ENCODE measurements around the gene KRTAP13-1. TPM values are rescaled to one million over a fixed set of nuclear protein-coding genes. Genes with fewer than 3 reads are reported as not detected.

KRTAP13-1 gene, protein sequence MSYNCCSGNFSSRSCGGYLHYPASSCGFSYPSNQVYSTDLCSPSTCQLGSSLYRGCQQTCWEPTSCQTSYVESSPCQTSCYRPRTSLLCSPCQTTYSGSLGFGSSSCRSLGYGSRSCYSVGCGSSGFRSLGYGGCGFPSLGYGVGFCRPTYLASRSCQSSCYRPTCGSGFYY
- not detected for polyA plus RNA-seq (ENCODE audit: insufficient read length in 12 of 12)
- long read RNA-seq, donor 1, result 0 reads
- long read RNA-seq, donor 2, result 0 reads
- long read RNA-seq, donor 3, result 0 reads
- long read RNA-seq, donor 4, result 0 reads
- long read RNA-seq, donor 5, result 0 reads
- long read RNA-seq, donor 6, result 0 reads
- long read RNA-seq, donor 7, result 0 reads
- long read RNA-seq, donor 8, result 0 reads
- long read RNA-seq, donor 9, result 0 reads
- long read RNA-seq, donor 10, result 0 reads
- long read RNA-seq, donor 11, result 0 reads

DNA sequence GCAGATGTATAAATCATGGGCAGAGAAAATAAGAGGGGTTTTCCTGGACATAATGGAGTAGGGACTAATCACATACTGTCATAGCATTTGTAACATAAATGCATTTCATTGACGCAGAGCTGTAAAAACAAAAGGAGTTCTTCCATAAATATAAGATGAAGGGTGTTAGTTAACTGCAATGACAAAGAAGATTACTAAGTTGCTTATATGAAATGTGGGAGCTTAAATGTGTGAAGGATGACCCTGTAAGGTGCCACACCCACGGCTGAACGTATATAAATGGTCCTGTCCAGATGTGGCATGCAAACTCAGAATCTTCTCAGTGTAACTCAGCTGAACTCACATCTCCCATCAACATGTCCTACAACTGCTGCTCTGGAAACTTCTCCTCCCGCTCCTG lies at the start of gene KRTAP13-1:
KRTAP13-1 (plus strand) TSS at position 301 of the 400 bp plus-strand sequence; CDS start at position 357, 56 bp downstream.
- DNase-seq, result no peak

DNA sequence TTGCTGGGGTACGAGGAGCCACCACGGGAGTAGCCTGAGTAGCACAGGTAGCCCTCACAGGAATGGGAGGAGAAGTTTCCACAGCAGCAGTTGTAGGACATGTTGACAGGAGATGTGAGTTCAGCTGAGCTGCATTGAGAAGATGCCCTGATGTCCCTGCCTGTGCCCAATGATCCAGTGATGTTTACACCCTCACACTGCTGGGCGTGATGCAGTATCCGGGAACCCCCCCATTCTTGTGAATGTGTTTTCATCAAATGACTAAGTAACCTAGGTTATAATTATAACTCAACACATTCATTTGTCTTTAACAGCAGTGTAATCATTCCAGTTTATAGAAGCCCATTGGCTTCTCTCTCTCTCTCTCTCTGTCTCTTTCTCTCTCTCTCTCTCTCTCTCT lies 47.3 kb upstream of the KRTAP13-1 start, which contains the start of gene KRTAP23-1:
KRTAP23-1 (minus strand) TSS at position 101 of the 400 bp plus-strand sequence; CDS start at position 101, 0 bp downstream.
- DNase-seq, result no peak

DNA sequence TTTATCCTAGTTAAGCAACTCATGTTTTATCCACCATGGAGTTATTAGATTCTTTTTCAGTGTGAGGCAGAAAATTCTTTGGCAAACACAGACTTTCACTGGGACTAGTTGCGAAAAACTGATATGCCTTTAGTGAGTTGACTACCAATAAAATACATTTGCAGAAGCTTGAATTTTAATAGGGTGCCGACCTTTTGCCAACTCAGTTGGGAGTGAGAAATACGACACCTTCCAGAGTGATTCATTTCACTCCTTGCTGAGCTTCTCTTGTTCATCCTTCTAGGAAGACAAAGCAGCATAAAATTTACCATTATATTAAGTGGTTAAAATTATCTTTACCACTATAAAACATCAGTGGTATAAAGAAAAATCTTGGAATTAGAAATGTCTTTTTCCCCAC lies 46.3 kb upstream of the KRTAP13-1 start:
- DNase-seq, result no peak

DNA sequence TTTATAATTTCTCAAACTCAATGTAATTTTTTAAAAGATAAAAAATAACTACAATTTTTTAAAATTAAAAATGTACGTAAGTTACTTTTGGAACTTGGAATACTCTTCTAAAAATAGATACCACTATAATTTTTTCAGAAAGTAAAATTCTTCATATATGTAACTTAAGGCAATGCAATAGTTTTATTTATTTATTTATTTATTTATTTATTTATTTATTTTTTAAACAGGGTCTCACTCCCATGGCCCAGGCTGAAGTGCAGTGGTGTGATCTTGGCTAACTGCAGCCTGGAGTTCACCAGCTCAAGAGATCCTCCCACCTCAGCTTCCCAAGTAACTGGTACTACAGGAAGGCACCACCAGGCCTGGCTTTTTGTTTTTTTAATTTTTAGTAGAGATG lies 44.3 kb upstream of the KRTAP13-1 start:
- DNase-seq, result no peak

DNA sequence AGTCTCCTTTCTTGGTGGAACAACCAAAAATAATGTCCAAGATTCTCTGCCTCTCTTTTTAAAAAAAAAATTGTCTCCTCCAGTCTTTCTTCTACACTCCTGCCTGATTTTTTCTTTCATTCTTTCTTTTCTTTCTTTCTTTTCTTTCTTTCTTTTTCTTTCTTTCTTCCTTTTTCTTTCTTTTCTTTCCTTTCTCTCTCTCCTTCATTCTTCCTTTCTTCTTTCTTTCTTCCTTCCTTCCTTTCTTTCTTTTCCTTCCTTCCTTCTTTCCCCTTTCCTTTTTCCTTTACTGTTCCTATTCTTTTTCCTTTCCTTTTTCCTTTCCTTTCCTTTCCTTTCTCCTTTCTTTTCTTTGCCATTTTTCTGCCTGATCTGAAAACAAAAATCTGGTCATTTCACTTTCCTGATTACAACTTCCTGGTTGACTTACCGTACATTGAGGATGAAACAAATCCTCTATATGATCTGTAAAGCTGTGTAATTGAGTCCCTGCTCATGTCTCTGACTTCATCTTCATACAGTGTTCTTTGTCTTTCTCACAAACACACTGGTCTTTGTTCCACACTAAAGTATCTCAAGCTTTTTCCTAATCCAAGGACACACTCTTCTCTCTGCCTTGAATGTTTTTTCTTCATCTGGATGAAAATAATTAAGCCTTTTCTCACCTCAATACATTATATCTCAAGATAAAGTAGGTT lies 41.4 kb upstream of the KRTAP13-1 start:
- DNase-seq, result no peak

DNA sequence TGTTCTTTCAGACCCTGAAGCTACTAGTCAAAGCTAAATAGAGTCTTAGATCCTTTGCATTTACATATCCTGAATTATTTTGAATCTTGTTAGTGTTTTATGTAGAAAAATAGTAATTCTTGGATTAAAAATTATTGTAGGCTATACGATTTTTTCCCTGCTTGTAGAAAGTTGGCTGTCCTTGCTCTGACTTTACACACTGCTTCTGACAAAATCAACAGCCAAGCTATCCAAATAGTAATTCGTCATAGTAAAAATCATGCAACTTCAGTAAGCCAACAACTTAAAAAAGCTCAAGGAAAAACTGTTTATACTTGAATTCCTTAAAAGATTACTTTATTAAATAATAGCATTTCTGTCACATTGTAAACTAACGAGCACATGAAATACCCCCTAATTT lies 39.9 kb upstream of the KRTAP13-1 start:
- DNase-seq, result peak; percentile 24

DNA sequence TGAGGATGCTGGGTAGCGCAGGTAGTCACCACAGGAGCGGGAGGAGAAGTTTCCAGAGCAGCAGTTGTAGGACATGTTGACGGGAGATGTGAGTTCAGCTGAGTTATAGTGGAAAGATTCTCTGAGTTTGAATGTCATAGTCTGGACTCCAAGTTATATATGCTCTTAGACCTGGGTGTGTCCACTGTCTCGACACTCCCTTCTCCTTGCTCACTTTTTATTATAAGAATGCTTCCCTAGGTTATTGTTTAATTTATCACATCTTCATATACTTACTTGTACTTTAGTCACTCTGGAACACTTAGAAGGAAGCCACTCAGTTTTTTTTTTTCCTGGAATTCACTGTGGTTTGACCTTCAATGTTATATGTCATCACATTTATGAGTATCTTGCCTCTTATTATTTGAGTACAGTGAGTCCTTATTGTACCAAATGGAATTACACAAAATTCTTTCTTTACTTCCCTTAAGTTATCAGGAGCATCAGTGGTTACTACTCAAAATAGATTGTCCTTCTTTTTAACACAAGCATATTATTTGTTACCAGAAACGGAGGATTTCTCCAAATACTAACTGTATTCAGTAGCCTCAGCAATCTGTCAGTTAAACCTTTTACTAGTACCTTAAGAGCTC lies 23.6 kb upstream of the KRTAP13-1 start, which contains the start of gene KRTAP13-2:
KRTAP13-2 (minus strand) TSS at position 133 of the 632 bp plus-strand sequence; CDS start at position 75, 58 bp downstream.
- DNase-seq, result no peak

DNA sequence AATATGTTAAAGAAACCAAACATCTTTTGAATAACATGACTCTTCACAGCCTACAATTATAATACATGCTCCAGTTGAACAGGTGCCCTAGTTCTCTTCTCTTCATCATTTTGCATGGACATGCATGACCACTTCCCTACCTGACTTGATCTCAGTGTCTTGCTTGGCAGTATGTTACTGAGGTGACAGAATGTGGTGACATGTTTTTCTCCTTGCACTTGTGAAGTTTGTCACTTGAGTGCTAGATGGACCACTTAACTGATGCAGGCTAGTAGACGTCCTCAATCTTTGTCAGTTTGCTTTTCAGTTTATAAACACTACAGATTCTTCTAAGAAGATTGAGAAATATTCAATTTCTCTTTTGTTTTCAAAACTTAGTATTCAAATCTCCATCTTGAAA lies 13.6 kb upstream of the KRTAP13-1 start:
- DNase-seq, result no peak

DNA sequence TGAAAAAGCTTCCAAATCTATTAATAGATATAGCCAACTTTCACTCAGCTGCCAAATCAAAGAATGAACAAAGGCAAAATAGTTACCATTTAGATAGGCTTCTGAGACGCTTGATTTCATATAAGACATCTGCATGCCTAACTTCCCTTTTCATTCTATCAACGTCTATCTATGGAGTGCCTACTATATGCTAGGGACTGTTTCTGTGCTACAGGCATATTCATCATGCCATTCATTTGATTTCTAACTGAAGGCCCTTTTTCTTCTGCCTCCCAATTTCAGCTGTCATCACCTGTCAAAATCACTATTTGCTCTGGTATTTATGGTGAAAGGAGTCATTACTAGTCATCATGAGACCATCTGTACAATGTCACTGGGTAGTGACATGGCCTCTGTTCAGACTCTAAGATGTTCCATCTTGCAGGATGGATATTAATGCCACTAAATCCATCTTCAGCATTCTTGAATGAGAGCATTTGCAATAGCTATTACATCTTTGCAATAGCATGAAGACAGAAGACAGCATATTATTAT lies 4.3 kb upstream of the KRTAP13-1 start:
- no peak for DNase-seq

DNA sequence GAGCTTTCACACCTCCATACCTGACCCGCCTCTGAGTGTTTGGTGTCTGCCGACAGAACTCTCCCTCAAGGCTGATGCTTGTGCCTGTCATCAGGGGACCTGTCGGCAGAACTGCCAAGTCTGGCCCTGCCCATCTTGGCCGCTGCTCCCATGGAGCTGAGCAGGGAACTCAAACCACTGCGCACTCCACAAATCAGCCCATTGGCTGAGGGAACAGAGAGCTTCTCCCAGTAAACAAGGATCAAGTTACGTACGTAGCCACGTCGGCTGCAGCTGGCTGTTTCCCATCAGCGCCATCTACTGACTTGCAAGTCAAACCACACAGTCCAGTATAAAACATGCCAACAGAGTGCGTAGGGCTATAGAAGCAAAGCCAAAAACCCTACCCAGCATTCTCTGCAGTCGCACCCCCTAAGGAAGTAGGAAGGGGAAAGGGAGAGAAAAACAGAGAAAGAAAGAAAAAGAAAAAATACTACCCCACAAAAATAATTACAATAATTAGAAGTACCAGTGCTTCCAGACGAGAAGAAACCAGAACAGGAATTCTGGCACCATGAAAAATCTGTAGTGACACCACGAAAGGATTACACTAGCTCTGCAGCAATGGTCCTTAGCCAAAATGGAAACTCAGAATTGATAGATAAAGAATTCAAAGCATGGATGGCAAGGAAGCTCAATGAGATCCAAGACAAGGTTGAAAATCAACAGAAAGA lies 13.1 kb downstream of the KRTAP13-1 start:
- DNase-seq, result peak; percentile 3

DNA sequence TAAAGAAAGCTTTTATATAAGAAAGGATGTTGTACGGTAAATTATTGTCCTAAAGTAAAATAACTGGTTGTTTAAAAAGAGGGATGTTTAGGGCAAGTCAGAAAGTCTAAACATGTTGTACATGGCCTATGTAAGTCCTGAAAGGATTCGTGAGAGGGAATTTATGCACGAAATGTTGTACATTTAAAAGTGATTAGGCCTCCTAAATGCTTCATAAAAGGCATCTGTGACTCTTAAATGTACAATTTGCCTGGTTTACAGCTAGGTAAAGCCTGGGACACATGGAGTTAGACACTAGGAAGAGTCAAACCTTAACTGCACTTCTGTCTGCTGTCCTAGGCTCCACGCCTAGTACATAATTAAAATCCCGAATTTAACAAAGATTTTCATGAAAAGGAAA lies 20.2 kb downstream of the KRTAP13-1 start:
- no peak for DNase-seq

DNA sequence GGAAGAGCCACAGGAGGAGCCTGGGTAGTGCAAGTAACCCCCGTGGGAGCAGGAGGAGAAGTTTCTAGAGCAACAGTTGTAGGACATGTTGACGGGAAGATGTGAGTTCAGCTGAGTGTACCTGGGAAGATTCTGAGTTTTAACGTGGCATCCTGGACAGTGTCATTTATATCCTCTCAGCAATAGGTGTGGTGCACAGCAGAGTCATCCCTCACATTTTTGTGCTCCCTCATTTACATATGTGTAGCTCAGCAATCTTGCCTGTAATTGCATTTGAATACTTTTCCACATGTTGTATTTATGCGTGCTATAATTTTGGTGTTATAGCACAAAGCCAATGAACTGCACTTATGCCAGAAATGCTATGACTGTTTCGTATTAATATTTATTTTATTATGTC lies 30.0 kb downstream of the KRTAP13-1 start, which contains the start of gene KRTAP13-3:
KRTAP13-3 (minus strand) TSS at position 101 of the 400 bp plus-strand sequence; CDS start at position 87, 14 bp downstream.
- DNase-seq, result no peak

DNA sequence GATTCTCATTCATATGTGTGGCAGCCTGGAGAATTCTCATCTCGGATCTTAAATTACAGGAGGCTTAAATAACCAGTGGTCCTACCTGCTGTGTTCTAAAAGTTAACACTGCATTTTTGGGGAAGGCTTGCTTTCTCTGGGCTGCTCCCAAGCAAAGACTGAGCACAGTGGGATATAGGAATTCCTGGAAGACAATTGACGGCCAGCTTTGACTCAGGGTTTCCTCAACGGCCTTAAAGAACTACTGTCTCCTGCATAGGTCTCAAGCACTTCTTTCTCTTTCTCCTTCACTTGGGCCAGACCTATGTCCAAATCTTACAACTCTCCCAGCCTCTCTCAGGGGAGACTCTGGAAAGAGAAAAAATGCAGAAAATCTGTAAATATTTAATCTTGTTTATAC lies 30.9 kb downstream of the KRTAP13-1 start:
- DNase-seq, result no peak

DNA sequence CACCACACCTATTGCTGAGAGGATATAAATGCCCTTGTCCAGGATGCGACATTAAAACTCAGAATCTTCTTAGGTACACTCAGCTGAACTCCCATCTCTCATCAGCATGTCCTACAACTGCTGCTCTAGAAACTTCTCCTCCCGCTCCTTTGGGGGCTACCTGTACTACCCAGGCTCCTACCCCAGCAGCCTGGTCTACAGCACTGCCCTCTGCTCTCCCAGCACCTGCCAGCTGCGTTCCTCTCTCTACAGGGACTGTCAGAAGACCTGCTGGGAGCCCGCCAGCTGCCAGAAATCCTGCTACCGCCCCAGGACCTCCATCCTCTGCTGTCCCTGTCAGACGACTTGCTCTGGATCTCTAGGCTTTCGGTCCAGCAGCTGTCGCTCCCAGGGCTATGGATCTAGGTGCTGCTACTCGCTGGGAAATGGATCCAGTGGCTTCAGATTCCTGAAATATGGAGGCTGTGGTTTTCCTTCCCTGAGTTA lies 34.4 kb downstream of the KRTAP13-1 start, which contains the start of gene KRTAP13-4:
KRTAP13-4 (plus strand) TSS at position 51 of the 486 bp plus-strand sequence; CDS start at position 107, 56 bp downstream.
- DNase-seq, result no peak

DNA sequence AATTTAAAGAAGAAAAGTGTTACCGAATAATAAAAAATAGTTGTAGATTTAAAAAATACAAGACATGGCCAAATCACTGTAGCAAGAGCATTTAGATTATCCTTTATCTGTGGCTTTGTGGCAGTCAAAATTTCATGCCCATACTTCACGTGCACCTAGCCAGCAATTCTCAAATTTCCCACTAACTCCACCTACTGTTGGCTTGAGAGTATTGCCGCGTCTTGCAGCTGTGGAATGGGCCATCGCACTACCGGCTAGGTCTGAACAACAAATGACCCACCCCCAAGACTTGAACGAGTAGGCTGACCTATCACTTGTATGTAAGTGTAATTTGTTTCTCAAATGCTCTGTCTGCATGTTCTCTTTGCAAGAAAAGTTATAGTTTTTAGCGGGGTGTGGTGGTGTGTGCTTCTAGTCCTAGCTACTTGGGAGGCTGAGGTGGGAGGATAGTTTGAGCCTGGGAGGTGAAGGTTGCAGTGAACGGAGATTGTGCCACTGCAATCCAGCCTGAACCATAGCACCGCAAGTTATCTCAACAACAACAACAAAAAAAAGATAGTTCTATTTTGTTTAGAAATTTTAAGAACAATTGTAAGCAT lies 38.3 kb downstream of the KRTAP13-1 start:
- DNase-seq, result peak; percentile 9

DNA sequence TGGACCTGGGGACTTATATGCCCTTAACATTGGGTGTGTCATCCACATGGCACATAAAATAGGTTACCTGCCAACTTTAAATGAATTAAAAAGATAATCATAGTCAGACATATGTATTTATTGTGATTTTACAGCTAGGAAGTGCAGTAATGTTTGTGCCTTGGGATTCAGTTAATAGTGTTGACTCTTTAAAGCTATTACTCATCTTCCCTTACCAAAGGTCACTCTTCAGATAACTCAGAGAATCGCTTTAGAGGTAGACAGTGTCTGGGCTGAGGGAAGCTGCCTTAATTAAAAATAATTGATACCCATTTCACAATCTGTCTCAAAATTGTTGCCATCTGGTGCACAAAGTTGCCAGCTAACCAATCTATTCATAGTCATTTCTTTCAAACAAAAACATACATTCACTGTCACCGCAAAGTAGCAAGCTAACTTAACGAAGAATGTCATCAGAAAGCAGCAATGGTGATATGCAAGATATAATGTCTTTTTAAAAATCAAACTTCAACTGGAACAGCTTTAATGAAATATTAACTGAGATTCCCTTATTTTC lies 41.3 kb downstream of the KRTAP13-1 start:
- no peak for DNase-seq

DNA sequence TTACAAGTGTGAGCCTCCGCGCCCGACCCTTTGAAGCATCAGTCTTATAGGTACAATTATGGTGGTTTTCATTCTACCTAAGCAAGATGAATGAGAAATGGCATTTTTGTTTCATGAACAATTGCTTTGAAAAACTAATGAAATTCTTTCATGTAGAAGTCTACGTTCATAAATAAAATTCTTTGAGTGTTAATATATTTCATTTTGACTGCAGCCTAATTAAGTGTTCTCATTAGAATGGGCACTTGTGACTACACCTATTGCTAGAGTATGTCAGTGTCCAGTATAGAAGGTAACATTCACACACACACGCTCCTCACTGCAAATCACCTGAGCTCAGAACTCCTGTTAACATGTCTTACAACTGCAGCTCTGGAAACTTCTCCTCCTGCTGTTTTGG lies 44.1 kb downstream of the KRTAP13-1 start, which contains the start of gene KRTAP15-1:
KRTAP15-1 (plus strand) TSS at position 301 of the 400 bp plus-strand sequence; CDS start at position 354, 53 bp downstream.
- DNase-seq, result no peak

DNA sequence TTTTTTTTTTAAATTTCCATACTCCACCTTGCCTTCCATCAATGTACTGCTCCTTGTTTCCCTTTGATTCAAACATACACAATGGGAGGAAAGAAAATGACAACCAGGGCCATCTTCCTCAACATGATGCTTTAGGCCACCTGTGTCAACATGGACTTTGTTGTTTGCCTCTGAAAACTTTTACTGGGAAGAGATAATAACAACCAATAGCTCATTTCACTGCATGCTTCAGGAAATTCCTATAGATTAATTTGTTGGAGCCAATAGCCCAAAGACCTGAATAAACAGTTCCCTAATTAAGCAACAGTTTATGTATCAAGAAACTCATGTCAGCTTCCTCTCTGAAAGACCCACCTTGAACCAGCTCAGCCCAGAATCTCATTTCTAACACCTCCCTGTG lies 47.4 kb downstream of the KRTAP13-1 start:
- no peak for DNase-seq

DNA sequence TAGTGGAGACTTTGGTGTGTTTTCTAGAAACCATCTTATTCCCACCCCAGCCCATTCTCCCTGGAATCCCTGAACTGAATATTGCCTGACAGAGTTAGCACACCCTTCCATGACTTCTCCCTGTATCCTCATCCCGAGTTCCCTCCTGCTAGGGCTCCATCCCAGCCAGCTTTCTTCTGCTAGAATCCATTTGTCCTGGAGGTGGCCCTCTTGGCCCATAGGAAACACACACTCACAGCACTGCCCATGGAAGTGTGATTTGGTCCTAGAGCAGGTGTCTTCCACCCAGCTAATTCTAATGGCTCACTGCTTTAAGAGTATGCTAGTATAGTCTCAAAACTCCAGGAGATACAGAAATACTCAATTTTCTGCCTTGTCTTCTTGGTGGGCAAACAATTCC lies 48.4 kb downstream of the KRTAP13-1 start:
- DNase-seq, result no peak

Measured in muscle of arm (tissue), 14 donors.